NCI-H2107 (cell line): ENCODE measurements around the gene IPP.
"Not testable (repeated sequence)": the region's sequence is repeated elsewhere in the genome, so short reads cannot be mapped to it uniquely, and the experiment has no call there.

ENCODE experiments used
- DNase-seq: peaks from one replicate; lab custom pipeline; 2025; lab: John Stamatoyannopoulos, UW

The IPP gene

GRCh38 chr1:45750298-45751038 lies at the start of gene IPP:
TSS of gene IPP (minus strand) at chr1:45750653. CDS start at chr1:45746411, 4,242 bp downstream.
- DNase-seq, result peak; percentile 99

- no peak for DNase-seq
Observed at GRCh38 chr1:45796946-45797345, 46.5 kb upstream of the IPP start.

GRCh38 chr1:45796381-45796780 lies 45.9 kb upstream of the IPP start:
- no peak for DNase-seq

GRCh38 chr1:45793942-45794604 lies 43.6 kb upstream of the IPP start:
- no peak for DNase-seq

DNA sequence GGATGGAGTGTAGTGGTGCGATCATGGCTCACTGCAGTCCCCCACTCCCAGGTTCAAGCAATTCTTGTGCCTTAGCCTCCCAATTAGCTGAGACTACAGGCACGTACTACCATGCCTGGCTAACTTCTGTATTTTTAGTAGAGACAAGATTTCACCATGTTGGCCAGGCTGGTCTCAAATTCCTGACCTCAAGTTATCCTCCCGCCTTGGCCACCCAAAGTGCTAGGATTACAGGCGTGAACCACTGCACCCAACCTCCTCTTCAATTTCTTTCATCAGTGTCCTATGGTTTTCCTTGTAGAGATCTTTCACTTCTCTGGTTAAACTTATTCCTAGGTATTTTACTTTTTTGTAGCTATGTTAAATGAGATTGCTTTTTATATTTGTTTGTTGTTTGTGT lies 42.3 kb upstream of the IPP start:
- DNase-seq, result no peak

GRCh38 chr1:45789601-45790000 lies 39.1 kb upstream of the IPP start:
- DNase-seq, result no peak

DNA sequence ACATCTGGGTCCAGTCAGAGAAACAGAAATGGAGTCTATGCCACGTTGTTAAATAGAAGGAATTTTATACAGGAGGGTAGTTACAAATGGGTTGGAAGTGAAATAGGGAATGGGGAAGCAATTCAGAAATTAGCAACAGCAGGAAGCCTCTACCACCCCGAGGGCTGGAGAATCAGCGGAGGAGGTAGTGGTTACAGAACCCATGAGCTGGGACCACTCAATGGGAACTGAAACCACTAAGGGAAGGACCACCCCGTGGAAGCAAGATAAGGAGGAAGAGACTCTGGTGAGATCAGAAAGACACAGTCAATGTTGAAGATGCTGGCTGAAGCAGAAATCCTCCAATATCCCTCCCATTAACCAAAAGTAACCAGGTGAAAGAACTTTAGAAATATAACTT lies 37.5 kb upstream of the IPP start:
- DNase-seq, result no peak

- no peak for DNase-seq
Observed at GRCh38 chr1:45785583-45785982, 35.1 kb upstream of the IPP start.

GRCh38 chr1:45775794-45776193 lies 25.3 kb upstream of the IPP start:
- no peak for DNase-seq

- no peak for DNase-seq
Observed at GRCh38 chr1:45772971-45773370, 22.5 kb upstream of the IPP start.

DNA sequence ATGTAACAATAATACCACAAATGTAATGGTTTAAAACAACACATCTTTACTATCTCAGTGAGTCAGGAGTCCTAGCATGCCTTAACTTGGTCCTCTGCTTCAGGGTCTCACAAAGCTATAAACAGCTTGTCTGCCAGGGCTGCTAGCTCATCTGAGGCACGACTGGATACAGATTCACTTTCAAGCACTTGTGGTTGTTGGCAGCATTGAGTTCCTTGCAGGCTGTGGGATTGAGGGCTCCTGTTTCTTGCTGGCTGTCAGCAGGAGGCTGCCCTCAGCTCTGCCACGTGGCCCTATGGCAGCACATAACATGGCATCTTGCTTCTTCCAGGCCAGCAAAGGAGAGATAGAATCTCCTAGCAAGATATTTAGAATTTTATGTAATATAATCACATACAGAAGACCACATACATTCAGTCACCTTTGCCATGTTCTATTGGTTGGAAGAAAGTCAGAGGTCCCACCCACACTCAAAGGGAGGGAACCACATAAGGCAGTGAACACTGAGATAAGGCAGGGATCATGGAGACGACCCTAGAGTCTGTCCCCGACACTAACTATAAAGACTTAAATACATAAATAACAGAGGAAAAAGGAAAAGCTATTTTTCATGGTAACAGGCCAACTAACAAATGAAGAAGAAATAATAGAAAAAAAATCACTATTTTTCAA lies 18.9 kb upstream of the IPP start:
- DNase-seq, result peak; percentile 52

DNA sequence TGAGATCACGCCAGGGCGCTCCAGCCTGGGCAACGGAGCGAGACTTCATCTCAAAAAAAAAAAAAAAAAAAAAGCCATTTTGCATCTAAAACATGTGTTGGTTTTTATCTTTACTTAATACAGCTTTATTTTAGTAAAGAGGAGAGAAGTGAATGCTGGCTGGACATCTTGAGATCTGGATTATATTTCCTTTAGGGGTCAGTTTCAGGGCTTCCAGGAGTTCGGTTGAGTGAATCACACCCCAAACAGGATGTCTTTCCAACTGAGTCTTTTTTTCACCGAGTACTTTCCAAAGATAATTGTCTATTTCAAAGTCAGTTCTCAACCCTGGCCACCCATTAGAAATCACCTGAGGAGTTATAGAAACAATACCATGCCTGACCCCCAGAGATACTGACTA lies 16.6 kb upstream of the IPP start:
- no peak for DNase-seq

DNA sequence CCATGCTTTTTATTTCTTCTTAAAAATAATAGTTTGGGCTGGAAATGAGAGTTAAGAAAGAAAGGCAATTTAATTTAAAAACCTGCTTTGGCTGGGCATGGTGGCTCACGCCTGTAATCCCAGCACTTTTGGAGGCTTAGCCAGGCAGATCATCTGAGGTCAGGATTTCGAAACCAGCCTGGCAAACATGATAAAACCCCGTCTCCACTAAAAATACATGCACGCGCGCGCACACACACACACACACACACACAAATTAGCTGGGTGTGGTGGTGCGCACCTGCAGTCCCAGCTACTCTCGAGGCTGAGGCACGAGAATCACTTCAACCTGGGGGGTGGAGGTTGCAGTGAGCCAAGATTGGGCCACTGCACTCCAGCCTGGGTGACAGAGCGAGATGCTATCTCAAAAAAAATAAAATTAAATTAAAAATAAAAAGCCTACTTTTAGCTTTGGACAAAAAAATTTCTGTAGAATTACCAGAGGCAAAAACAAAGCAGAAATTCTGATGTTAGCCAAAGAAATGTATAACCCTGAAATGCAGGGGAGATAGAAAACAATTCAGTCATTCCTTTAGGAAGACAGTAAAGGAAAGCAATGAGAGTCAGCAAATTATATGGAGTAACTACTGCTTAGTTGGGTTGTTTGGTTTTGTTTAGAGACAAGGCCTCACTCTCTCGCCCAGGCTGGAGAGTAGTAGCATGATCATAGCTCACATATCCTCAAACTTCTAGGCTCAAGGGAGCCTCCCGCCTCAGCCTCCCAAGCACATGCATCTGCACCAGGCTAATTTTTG lies 15.7 kb upstream of the IPP start:
- DNase-seq, result no peak

- DNase-seq, result no peak
Observed at GRCh38 chr1:45762291-45762690, 11.8 kb upstream of the IPP start.

GRCh38 chr1:45755697-45756096 lies 5.2 kb upstream of the IPP start:
- no peak for DNase-seq

DNA sequence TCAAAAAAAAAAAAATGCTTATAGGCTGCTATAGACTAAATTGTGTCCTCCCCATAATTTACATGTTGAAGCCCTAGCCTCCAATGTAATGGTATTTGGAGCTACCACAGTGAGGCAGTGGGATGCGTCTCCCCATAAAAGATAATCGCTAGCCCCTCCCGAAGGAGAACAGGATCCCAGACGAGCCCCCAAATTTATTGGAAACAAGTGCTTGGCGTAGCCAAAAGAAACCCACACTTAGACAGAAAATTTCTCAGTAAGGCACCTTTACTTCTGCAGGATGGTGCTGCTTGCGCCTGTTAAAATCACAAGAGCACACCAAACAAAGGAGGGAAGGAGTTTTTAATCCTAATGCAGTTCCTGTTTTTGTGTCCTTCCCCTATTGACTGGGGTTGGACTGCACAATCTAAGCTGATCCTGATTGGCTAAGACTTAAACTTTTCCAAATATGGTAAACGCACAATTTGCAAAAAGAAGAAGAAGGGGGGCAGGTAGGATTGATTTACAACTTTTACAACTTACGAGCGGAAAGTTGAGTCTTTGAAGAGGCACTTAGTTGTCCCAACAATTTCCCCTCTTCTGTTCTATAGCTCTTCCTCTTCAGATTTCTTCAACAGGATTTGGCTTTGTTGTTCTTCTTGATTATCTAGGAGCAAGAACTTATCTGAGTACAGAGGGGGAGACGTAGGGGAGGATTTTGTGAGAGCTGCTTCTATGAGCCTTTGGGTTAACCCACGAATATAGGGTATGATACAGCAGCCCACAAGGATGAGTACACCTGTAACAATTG lies 3.0 kb upstream of the IPP start:
- DNase-seq, result no peak

DNA sequence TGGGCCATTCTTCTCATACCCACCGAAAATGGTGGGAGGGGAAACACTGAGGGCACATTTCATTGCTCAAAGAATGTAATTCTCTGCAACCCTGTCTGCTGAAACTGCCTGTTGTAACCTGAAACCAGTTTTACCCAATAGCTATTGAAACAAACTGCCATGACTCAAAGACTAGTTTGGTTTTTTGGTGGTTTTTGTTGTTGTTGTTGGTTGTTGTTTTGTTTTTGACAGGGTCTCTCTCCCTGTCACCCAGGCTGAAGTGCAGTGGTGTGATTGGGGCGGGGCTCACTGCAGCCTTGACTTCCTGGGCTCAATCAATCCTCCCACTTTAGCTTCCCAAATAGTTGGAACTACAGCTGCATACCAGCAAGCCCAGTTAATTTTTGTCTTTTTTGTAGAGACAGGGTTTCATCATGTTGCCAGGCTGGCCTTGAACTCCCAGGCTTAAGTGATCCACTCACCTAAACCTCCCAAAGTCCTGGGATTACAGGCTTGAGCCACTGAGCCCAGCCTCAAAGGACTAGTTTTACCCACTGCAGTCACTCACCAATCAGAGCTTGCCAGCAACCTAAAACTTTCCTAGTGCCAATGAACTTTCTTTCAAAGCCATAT lies 2.1 kb upstream of the IPP start:
- DNase-seq, result no peak

GRCh38 chr1:45752014-45752413 lies 1.6 kb upstream of the IPP start:
- no peak for DNase-seq

DNA sequence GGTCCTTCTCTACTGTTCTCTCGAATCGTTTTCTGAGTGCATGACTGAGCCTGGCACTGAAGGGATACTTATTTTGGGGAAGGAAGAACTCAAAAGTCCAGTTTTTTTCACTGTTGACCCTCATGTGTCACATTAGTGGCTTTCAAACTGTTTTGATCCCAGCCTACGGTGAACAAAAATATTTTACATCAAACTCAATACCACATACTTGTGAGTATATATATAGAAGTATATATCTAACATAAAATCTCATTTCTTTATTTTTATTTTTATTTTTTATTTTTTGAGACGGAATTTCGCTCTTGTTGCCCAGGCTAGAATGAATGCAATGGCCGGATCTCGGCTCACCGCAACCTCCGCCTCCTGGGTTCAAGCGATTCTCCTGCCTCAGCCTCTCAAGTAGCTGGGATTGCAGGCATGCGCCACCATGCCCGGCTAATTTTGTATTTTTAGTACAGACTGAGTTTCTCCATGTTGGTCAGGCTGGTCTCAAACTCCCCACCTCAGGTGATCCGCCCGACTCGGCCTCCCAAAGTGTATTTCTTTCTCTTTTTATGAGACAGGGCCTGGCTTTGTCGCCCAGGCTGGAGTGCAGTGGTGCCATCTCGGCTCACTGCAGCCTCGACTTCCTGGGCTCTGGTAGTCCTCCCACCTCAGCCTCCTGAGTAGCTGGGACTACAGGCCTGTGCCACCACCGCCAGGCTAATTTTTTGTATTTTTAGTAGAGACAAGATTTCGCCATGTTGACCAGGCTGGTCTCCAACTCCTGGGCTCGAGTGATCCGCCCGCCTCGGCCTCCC lies 786 bp upstream of the IPP start:
- not testable (repeated sequence) for DNase-seq

DNA sequence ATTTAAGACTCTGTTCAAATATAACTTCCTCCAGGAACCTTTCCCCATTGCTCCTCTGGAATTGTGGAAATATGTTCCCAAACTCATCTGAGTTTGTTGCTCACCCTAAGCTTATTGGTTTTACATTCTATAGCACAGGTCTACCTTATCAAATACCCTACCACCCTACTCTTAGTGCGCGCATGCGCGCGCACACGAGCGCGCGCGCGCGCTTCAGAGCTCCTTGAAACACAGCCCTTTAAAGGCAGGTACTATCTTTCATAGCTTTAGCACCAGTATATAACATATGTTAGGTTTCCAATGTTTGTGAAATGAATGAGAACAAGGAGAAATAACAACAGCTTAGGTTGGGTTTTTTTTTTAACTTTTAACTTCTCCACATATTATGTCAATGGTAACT lies 3.5 kb downstream of the IPP start:
- no peak for DNase-seq
